MM.1S (cell line): Measurements from ENCODE around the gene CCDC27.

Experiments
- CTCF ChIP-seq: fragments of 300-600 bp; sonication (generic); IDR thresholded peaks from 2 replicates; pipeline ENCODE4 v1.5.1; 2016; ENCODE audit warnings: antibody characterized with exemption, low read length, mixed read lengths
- EZH2 ChIP-seq: fragments of 300-600 bp; sonication (generic); optimal IDR thresholded peaks from 2 replicates; pipeline ENCODE3; 2017; ENCODE audit warnings: low read depth, mild to moderate bottlenecking, antibody characterized with exemption, low read length, mixed read lengths
- EZH2phosphoT487 ChIP-seq: fragments of 300-600 bp; sonication (generic); IDR thresholded peaks from 2 replicates; pipeline ENCODE4 v1.6.1; 2018; ENCODE audit warnings: antibody characterized with exemption, low read length

- TF ChIP-seq CTCF (no peak), EZH2 (no peak), EZH2phosphoT487 (no peak)
These were observed 34.3 kb upstream of the CCDC27 start for GRCh38 chr1:3717715-3718601.
